Renal cortex interstitium (tissue), 11 donors: ENCODE data around the gene IGF1R. TPM values are rescaled to one million over a fixed set of nuclear protein-coding genes. Genes with fewer than 3 reads are reported as not detected.

ENCODE experiments used
- DNase-seq, 11 donors: peaks; one replicate each; pipeline ENCODE4 v3.0.0-alpha.2; 2013; ENCODE audit warnings: low read depth in 9 of 11, low spot score in 4 of 11; ENCODE audit errors: extremely low read depth in 1 of 11
- polyA plus RNA-seq, 3 donors: library from polyadenylated mRNA; unstranded; fragments of 120-200 nt; gene quantifications; one replicate each; pipeline ENCODE4 v1.2.1, GENCODE V29; 2013; ENCODE audit not compliant: insufficient read length in 3 of 3

IGF1R gene
- polyA plus RNA-seq, 3 donors, result 44.8 to 64.2 (median 50.6) TPM

- DNase-seq, result no peak
These were observed 279.7 kb downstream of the IGF1R start for GRCh38 chr15:98927996-98928395.

GRCh38 chr15:98930576-98930975 lies 282.2 kb downstream of the IGF1R start:
- DNase-seq, result peak in 2 of 11 donors; percentile 25 to 32

GRCh38 chr15:98931004-98931403 lies 282.7 kb downstream of the IGF1R start:
- no peak for DNase-seq

GRCh38 chr15:98933406-98933805 lies 285.1 kb downstream of the IGF1R start:
- no peak for DNase-seq

GRCh38 chr15:98935736-98936135 lies 287.4 kb downstream of the IGF1R start:
- no peak for DNase-seq

GRCh38 chr15:98937413-98938104 lies 289.2 kb downstream of the IGF1R start:
- no peak for DNase-seq

- no peak for DNase-seq
These were observed 289.7 kb downstream of the IGF1R start for GRCh38 chr15:98938105-98938417.

- no peak for DNase-seq
These were observed 290.5 kb downstream of the IGF1R start for GRCh38 chr15:98938799-98939198.

GRCh38 chr15:98939311-98940080 lies 291.2 kb downstream of the IGF1R start:
- DNase-seq, result no peak

GRCh38 chr15:98941595-98942255 lies 293.4 kb downstream of the IGF1R start:
- no peak for DNase-seq

GRCh38 chr15:98942431-98942830 lies 294.1 kb downstream of the IGF1R start:
- no peak for DNase-seq

GRCh38 chr15:98943051-98943508 lies 294.7 kb downstream of the IGF1R start:
- no peak for DNase-seq

GRCh38 chr15:98943601-98944151 lies 295.3 kb downstream of the IGF1R start:
- DNase-seq, result no peak

GRCh38 chr15:98946301-98947255 lies 298.2 kb downstream of the IGF1R start:
- DNase-seq, result no peak

GRCh38 chr15:98948456-98948855 lies 300.1 kb downstream of the IGF1R start:
- no peak for DNase-seq

GRCh38 chr15:98948941-98949340 lies 300.6 kb downstream of the IGF1R start:
- no peak for DNase-seq

- no peak for DNase-seq
These were observed 301.3 kb downstream of the IGF1R start for GRCh38 chr15:98949624-98950023.

- DNase-seq, result no peak
These were observed 301.9 kb downstream of the IGF1R start for GRCh38 chr15:98950248-98950647.

- no peak for DNase-seq
These were observed 302.7 kb downstream of the IGF1R start for GRCh38 chr15:98951004-98951403.
